ENCODE measurements around the gene NINJ1. TPM values are rescaled to one million over a fixed set of nuclear protein-coding genes. Genes with fewer than 3 reads are reported as not detected.
A peak's percentile ranks its signal among the peaks of the same experiment; 100 is the strongest.

The NINJ1 gene
- total and polyA plus RNA-seq, 3 donors from 2014 or later = 99.3 to 152 (median 148) TPM

DNA sequence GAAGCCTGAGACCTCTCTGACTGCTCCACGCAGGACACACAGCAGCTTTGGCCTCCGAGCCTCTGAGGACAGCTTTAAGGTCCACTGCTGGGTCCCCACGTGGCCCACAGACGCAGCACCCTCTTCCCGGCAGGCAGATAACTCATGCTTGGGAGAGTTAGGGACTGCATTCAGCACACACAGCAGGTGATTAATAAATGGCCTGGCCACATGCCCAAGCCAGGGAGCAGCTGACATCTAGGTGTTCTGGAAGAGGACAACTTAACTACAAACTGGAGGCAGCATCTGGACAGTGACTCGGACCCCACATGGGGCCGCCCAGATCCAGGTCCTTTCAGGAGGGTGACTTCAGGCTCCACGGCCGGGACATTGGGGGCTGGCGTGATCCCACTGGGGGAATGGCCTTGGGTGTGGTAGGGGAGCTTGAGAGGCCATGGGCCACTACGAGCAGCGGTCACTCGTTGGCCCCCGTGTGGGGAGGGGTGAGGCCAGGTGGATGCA is 11.3 kb downstream of the NINJ1 start:
- no peaks in the 10 kb centered on the region for H3K36me3 ChIP-seq (ENCODE audit: low read depth, missing control alignments)
- no peak overlapping the region for H3K27ac ChIP-seq
- no peak overlapping the region for H3K4me3 ChIP-seq
- TF ChIP-seq, protein P1, sequence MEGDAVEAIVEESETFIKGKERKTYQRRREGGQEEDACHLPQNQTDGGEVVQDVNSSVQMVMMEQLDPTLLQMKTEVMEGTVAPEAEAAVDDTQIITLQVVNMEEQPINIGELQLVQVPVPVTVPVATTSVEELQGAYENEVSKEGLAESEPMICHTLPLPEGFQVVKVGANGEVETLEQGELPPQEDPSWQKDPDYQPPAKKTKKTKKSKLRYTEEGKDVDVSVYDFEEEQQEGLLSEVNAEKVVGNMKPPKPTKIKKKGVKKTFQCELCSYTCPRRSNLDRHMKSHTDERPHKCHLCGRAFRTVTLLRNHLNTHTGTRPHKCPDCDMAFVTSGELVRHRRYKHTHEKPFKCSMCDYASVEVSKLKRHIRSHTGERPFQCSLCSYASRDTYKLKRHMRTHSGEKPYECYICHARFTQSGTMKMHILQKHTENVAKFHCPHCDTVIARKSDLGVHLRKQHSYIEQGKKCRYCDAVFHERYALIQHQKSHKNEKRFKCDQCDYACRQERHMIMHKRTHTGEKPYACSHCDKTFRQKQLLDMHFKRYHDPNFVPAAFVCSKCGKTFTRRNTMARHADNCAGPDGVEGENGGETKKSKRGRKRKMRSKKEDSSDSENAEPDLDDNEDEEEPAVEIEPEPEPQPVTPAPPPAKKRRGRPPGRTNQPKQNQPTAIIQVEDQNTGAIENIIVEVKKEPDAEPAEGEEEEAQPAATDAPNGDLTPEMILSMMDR (IDR thresholded peaks at IDR 0.05) = no peak
- DNase-seq = no peak
- 87 to 90% methylated on average over 8 to 14 of the region's 14 CpGs for WGBS, 2 donors
- intact Hi-C loops (cut with DNase I; ENCODE audit: low total_unique reads) = no loop called here
- no peaks in the 10 kb centered on the region for H3K27me3 ChIP-seq
- H3K9me3 ChIP-seq = no peaks in the 10 kb centered on the region
- H3K4me1 ChIP-seq = peaks cover 37% of the 10 kb centered on the region

DNA sequence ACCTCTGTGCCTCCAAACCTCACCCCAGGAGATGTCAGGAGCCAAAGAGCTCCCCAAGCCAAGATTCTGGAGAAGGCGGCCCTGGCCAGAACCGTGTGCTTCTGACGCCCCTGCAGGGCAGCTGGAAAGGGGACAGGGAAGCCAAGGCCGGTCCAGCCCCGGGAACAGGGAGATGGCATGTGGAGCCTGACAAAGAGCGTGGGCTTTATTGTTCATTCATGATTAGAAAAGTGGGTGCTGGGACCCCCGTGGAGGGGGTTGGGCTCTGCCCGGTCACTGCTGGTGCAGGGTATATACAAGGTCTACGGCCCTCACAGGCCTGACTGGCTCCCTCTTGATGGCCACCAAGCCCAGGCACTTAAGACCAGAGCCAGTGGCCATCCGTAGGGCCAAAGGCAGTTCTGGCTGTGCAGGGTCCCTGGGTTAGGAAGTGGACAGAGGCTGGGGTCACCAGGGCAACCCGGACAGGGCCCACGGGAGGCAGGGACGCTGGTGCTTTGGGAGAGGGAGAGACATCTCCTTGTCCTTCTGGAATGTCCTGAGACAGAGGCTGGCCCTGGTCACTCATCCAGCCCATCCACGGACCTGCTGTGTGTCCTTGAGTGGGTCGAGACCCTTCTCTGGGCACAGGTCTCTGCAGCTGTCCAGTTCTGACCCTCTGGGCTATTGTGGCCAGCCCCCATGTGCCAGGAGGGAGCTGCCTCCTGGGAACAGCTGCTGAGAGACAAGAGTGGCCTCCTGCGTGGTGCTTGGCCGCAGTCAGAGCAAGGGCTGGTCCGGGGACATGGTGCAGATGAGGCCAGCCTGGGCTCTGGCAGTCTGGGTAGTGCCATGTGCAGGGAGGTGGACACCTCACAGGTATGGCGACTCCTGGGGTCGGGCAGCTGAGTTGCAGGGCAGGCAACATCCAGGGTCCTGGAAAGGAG is 12.5 kb downstream of the NINJ1 start:
- H3K27ac ChIP-seq = no peak overlapping the region
- intact Hi-C loops (cut with DNase I; ENCODE audit: low total_unique reads) = no loop called here

DNA sequence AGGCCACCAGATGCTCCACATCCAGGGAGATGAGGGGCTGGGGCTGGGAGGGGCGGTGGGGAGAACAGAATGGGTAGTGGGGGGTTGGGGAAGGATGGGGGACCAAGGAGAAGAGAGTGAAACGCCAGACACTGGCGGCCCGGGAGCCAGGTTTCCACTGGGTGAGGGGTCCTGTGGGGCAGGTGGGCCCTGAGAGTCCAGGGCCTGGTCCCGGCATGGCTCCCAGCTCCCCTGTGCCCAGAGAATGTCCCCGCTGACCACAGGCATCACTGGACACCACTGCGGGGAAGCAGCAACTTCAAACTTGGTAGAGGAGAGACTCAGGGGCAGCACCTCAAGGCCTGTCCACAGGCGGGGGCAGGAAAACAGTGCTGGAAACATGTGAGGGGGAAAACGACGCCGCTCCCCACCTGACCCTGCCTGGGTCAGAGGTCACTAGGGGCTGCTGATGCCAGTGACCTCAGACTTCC is 13.2 kb downstream of the NINJ1 start:
- WGBS, 2 donors = 86 to 89% methylated on average over 11 of the region's 11 CpGs
- DNase-seq = no peak

More for the DNA sequence above, 12.5 kb downstream of the NINJ1 start:
- Histone ChIP-seq H3K27me3 (no peaks in the 10 kb centered on the region), H3K36me3 (ENCODE audit: low read depth, missing control alignments) (no peaks in the 10 kb centered on the region), H3K9me3 (no peaks in the 10 kb centered on the region), H3K4me3 (no peak overlapping the region), H3K4me1 (peaks cover 25% of the 10 kb centered on the region)
- 72 to 83% methylated on average over 10 to 20 of the region's 20 CpGs for WGBS, 2 donors
- TF ChIP-seq, protein P1 (IDR thresholded peaks at IDR 0.05) = no peak
- TF ChIP-seq POLR2A (IDR thresholded peaks at IDR 0.05) = no peak
- DNase-seq = no peak

GRCh38 chr9:93119953-93120845 is 13.9 kb downstream of the NINJ1 start:
- Histone ChIP-seq H3K27ac (peak overlapping the region in 1 of 2 donors; percentile 25), H3K4me3 (no peak overlapping the region), H3K27me3 (no peaks in the 10 kb centered on the region), H3K4me1 (peaks cover 19% of the 10 kb centered on the region), H3K9me3 (no peaks in the 10 kb centered on the region), H3K36me3 (ENCODE audit: low read depth, missing control alignments) (no peaks in the 10 kb centered on the region)
- TF ChIP-seq, protein P1 (IDR thresholded peaks at IDR 0.05) = peak in 2 of 3 experiments; percentile 36 to 43
- TF ChIP-seq POLR2A (IDR thresholded peaks at IDR 0.05) = no peak
- DNase-seq = peak; percentile 91
- WGBS, 2 donors = 43 to 73% methylated on average over 20 to 23 of the region's 23 CpGs
- intact Hi-C loops (cut with DNase I; ENCODE audit: low total_unique reads) = no loop called here

More for the DNA sequence above, 13.2 kb downstream of the NINJ1 start:
- no peak for TF ChIP-seq POLR2A (IDR thresholded peaks at IDR 0.05)
- TF ChIP-seq, protein P1 (IDR thresholded peaks at IDR 0.05) = no peak
- Histone ChIP-seq H3K4me3 (no peak overlapping the region), H3K4me1 (peaks cover 19% of the 10 kb centered on the region), H3K9me3 (no peaks in the 10 kb centered on the region), H3K27me3 (no peaks in the 10 kb centered on the region), H3K36me3 (ENCODE audit: low read depth, missing control alignments) (no peaks in the 10 kb centered on the region), H3K27ac (no peak overlapping the region)
- intact Hi-C loops (cut with DNase I; ENCODE audit: low total_unique reads) = no loop called here
